GM23248 (cell line): Measurements from ENCODE around the gene DRP2.
"Not testable (repeated sequence)": the region's sequence is repeated elsewhere in the genome, so short reads cannot be mapped to it uniquely, and the experiment has no call there.

ENCODE experiments used
- EZH2 ChIP-seq: fragments of 200-600 bp; sonication (generic); IDR thresholded peaks from 2 replicates; pipeline ENCODE4 v1.6.1; 2018; ENCODE audit warnings: antibody characterized with exemption, mild to moderate bottlenecking; ENCODE audit not compliant: insufficient read depth, poor library complexity, severe bottlenecking
- EZH2phosphoT487 ChIP-seq: fragments of 200-600 bp; sonication (generic); IDR thresholded peaks from 2 replicates; pipeline ENCODE4 v1.6.1; 2018; ENCODE audit warnings: antibody characterized with exemption, moderate library complexity, mild to moderate bottlenecking, low read depth; ENCODE audit not compliant: insufficient read depth

DNA sequence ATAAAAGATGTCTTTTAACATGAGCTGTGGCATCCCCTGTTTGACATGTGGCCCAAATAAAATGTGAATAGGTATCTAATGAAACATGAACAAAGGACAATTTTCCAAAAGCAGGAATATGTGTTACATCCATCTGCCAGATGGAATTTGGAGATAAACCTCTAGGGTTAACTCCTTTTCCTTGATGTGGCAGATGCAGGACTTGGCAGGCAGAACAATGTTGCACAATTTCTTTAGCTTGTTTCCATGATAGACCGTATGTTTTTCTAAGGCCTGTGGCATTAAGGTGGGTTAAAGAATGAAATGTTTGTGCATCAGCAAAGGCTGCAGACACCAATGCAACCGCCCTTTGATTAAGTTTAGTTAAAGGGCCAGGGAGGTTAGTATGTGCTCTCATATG lies 34.7 kb upstream of the DRP2 start:
- TF ChIP-seq EZH2, EZH2phosphoT487: not testable (repeated sequence)
